SK-N-MC (cell line): ENCODE data around the gene WFIKKN1.

ENCODE experiments used
- DNase-seq: peaks from one replicate; pipeline ENCODE4 v3.0.0-alpha.2; 2011; ENCODE audit warnings: low read depth, low spot score
- H3K27ac ChIP-seq: fragments of 200-600 bp; sonication (generic); 2 replicates; pipeline ENCODE4 v1.5.1; 2016; ENCODE audit warnings: mixed run types
- H3K36me3 ChIP-seq: fragments of 200-600 bp; sonication (generic); 2 replicates; pipeline ENCODE4 v1.6.1; 2017; ENCODE audit warnings: antibody characterized with exemption, low read length, mixed read lengths; ENCODE audit not compliant: insufficient read depth
- H3K4me3 ChIP-seq: fragments of 200-600 bp; sonication (generic); 2 replicates; pipeline ENCODE4 v1.5.1; 2016
- H3K9ac ChIP-seq: fragments of 200-600 bp; sonication (generic); 2 replicates; pipeline ENCODE4 v1.8.0; 2017; ENCODE audit warnings: mixed run types, mixed read lengths; ENCODE audit not compliant: insufficient read length
- H3K9me3 ChIP-seq: fragments of 200-600 bp; sonication (generic); 2 replicates; pipeline ENCODE4 v1.6.1; 2017; ENCODE audit warnings: low read depth, mild to moderate bottlenecking, antibody characterized with exemption, low read length, moderate library complexity, mixed read lengths
- EZH2 ChIP-seq: fragments of 200-600 bp; sonication (generic); IDR thresholded peaks from one replicate; pipeline ENCODE4 v1.6.1; 2017; ENCODE audit warnings: antibody characterized with exemption
- FOXP2 ChIP-seq: optimal IDR thresholded peaks from 2 replicates; pipeline ENCODE3; 2011; ENCODE audit warnings: mild to moderate bottlenecking, moderate library complexity; ENCODE audit not compliant: insufficient read depth; ENCODE audit errors: extremely low read length, control extremely low read depth
- POLR2AphosphoS5 ChIP-seq: IDR thresholded peaks from 2 replicates; pipeline ENCODE4 v1.6.1; 2012; ENCODE audit warnings: mild to moderate bottlenecking, low read depth, low read length, borderline replicate concordance

The WFIKKN1 gene

DNA sequence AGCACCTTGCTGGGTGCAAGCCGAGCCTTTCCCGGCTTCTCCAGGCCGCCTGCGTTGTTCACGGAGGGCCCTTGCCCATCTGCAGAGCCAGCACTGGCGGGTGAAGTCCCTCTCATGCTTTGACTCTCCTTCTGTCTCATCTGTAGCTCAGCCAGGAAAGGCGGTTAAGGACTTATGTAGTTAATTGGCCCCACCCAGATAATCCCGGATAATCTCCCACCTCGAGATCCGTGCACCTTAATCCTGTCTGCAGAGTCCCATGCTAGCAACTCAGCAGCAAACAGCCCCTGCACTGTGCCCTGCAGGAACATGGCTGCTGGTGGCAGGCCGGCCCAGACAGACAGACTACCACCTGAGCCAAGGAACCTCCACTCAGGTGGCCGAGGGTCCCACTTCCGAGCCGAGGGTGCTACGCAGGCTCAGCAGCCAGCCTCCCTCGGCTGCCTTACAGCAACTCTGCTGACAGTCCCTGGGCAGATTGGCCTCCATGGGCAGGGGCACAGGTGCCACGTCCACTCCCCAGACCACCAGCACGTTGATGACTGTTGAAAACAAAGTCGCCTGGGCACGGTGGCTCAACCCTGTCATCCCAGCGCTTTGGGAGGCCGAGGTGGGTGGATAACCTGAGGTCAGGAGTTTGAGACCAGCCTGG is 24.0 kb upstream of the WFIKKN1 start:
- H3K36me3 ChIP-seq = no peaks in the 10 kb centered on the region
- DNase-seq = no peak
- H3K9ac ChIP-seq = no peak overlapping the region
- no peak overlapping the region for H3K4me3 ChIP-seq
- no peak overlapping the region for H3K27ac ChIP-seq
- H3K9me3 ChIP-seq = no peaks in the 10 kb centered on the region
- TF ChIP-seq EZH2 = no peak
- TF ChIP-seq POLR2AphosphoS5 = no peak
- TF ChIP-seq FOXP2 = no peak

DNA sequence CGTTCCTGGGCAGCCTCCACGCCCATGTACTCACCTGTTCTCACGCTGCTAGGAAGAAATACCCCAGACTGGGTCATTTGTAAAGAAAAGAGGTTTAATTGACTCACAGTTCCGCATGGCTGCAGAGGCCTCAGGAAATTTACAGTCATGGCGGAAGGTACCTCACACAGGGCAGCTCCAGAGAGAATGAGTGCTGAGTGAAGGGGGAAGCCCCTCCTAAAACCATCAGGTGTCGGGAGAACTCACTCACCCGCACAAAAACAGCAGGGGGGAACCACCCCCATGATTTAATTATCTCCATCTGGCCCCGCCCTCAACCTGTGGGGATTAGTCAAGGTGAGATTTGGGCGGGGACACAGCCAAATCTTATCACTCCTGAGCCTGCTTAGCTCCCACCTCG is 22.8 kb upstream of the WFIKKN1 start:
- Histone ChIP-seq H3K9me3 (no peaks in the 10 kb centered on the region), H3K27ac (no peak overlapping the region), H3K36me3 (no peaks in the 10 kb centered on the region), H3K9ac (no peak overlapping the region), H3K4me3 (no peak overlapping the region)
- TF ChIP-seq EZH2 (no peak), FOXP2 (no peak), POLR2AphosphoS5 (no peak)
- no peak for DNase-seq

DNA sequence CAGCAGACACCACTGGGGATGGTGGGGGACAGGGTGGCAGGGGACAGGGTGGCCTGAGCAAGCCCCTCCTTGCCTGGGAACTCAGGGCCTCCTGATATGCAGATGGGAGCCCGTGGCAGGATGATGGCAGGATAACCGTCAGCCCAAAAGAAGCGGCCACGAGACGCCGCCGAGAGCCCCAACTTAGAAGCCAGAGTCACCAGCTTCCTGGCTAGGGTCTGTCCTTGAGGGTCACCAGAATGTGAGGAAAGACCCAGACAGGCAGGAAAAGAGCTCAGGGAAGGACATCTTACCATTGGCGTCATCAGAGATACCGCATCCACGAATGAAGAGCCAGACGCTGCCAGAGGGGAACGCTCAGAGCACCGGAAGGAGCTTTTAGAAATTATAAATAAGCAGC is 21.5 kb upstream of the WFIKKN1 start:
- H3K9ac ChIP-seq = no peak overlapping the region
- no peak for TF ChIP-seq EZH2
- H3K36me3 ChIP-seq = no peaks in the 10 kb centered on the region
- no peak for DNase-seq
- H3K4me3 ChIP-seq = no peak overlapping the region
- no peaks in the 10 kb centered on the region for H3K9me3 ChIP-seq
- no peak overlapping the region for H3K27ac ChIP-seq

DNA sequence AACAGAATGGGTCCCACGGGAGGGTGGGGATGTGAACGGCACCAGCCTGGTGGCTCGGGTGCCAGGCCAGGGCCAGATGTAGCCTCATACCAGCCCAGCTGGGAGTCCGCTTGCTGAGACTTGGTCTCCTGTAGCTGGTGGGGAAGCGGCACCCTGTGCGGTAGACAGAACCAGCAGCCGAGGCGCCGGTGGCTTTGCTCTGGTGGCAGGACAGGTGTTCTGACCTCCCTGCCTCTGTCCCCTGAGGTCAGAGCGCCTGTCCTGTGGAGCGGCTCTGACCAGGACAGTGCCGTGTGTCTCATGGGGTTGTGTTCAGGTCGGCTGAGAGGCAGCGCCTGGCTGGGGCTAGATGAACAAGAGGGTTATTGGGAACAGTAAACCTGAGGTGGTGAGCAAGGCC is 20.8 kb upstream of the WFIKKN1 start:
- TF ChIP-seq EZH2 (no peak), FOXP2 (no peak), POLR2AphosphoS5 (no peak)
- Histone ChIP-seq H3K4me3 (no peak overlapping the region), H3K9ac (no peak overlapping the region), H3K36me3 (no peaks in the 10 kb centered on the region), H3K27ac (no peak overlapping the region), H3K9me3 (no peaks in the 10 kb centered on the region)
- no peak for DNase-seq

DNA sequence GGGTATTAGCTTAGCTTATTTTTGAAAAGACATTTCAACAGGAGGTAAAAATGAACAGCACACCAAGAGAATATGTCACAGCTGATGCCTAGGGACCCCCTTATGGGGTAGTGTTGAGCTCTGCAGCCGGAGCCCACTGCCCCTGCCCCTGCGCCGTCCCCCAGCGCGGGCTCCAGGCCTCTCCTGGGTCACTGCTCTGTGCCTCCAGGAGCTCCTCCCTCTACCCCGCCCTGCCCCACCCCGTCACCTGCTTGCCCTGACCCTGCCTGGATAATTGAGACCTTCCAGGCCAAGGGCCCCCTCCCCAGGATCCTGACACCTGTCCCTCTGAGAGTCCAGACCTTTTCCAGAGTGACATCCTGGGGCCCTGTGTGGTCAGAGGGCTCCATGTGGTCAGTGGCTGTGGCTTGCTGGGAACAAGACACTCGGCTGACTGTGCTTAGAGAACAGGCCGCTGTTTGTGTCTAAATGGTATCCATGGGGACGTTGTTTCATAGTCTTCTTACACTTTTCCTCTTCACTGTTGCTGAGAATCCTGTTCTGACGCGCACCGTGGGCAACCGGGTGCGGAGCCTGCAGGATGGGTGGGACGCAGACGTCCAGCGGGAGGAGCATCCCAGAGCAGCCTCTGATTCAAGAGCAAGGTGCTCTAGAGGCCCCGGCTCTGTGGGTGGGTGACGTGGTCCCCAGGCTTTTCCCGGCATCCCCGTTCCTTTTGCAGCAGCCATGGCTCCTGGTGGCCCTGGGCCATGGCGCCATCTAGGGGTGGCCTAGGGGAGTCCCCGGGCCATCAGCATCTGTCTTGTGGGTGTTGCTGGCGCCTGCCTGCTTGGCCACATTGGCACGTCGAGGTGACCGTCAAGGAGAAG is 20.0 kb upstream of the WFIKKN1 start:
- Histone ChIP-seq H3K4me3 (no peak overlapping the region), H3K36me3 (no peaks in the 10 kb centered on the region), H3K27ac (no peak overlapping the region), H3K9me3 (no peaks in the 10 kb centered on the region), H3K9ac (no peak overlapping the region)
- TF ChIP-seq EZH2 = no peak
- no peak for TF ChIP-seq FOXP2
- TF ChIP-seq POLR2AphosphoS5 = no peak
- no peak for DNase-seq

DNA sequence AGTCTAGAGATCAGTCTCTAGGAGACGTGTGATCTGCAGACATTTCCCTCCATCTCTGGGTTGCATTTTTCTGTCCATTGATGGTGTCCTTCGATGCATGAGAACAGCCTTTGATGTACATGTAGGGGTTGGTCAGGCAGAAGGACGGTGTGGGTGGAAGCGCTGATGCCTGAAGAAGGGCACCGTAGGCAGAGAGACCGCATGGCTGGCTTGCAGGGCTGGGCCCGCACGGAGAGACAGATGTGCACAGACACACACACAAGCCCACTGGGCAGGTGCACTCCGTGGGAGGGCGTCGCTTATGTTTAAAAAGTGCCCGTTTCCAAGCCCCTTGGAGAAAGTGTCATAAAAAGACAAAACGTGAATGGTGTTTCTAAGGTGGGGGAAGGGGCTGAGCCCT is 15.7 kb upstream of the WFIKKN1 start:
- TF ChIP-seq POLR2AphosphoS5 = no peak
- no peak for TF ChIP-seq EZH2
- TF ChIP-seq FOXP2 = no peak
- no peaks in the 10 kb centered on the region for H3K9me3 ChIP-seq
- H3K4me3 ChIP-seq = no peak overlapping the region
- H3K27ac ChIP-seq = no peak overlapping the region
- no peaks in the 10 kb centered on the region for H3K36me3 ChIP-seq
- H3K9ac ChIP-seq = no peak overlapping the region
- no peak for DNase-seq

DNA sequence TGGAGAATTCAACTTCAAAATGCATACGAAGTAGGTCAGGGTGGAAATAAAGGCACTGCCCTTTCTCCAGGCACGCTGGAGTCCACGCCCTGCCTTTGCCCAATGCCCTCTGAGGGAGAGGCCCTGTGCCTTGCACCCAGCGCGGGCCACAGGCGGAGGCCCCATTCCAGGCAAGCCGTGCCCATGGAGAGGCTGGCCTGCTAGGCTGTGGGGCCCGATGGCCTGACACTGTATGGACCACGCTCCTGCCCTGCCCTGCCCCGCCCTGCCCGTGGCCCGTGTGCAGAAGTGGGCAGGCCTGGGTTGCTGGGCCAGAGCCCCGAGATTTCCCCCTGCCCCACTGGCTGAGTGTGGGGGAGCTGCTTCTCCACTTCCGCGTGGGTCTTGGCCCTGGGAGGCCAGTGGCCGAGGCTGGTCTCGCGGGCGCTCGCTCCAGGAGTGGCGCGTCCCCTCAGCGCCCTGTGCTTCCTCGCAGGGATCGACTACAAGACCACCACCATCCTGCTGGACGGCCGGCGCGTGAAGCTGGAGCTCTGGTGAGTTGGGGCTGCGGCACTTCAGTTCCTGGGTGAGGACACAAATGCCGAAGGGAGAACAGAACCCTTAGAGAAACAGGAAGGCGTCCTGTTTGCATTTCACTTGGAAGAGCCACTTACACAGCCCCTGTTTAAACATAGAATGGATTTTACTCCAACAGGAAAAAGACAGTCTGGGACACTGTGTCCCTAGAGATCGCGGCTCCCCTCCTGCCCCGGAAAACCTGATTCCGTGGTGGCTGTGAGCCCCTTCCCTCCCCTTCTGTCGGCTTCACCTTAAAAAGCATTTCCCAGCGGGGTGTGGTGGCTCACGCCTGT is 13.8 kb upstream of the WFIKKN1 start:
- H3K4me3 ChIP-seq = no peak overlapping the region
- no peak overlapping the region for H3K27ac ChIP-seq
- H3K36me3 ChIP-seq = no peaks in the 10 kb centered on the region
- H3K9me3 ChIP-seq = no peaks in the 10 kb centered on the region
- DNase-seq = no peak
- no peak for TF ChIP-seq EZH2
- TF ChIP-seq POLR2AphosphoS5 = no peak
- TF ChIP-seq FOXP2 = no peak
- no peak overlapping the region for H3K9ac ChIP-seq

DNA sequence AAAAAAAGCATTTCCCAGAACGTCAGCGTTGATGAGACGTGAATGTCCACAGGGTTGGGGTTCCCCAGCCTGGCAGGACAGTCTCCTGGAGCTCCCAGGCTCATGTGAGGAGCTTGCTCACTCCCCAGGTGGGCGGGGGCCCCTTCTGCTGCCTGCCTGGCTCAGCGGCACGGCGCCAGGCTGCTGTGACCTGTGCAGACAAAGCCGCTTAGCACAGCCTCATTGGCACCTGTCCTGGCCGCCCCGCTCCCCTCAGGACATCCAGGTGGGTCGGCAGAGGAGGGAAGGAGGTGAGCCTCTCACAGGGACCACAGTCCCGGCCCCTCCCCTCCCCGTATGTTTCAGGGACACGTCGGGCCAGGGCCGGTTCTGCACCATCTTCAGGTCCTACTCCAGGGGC is 12.9 kb upstream of the WFIKKN1 start:
- DNase-seq = no peak
- TF ChIP-seq POLR2AphosphoS5 (no peak), EZH2 (no peak), FOXP2 (no peak)
- no peak overlapping the region for H3K9ac ChIP-seq
- H3K9me3 ChIP-seq = no peaks in the 10 kb centered on the region
- no peak overlapping the region for H3K27ac ChIP-seq
- H3K4me3 ChIP-seq = no peak overlapping the region
- no peaks in the 10 kb centered on the region for H3K36me3 ChIP-seq
